ENCODE data around the gene MYH10. TPM values are rescaled to one million over a fixed set of nuclear protein-coding genes. Genes with fewer than 3 reads are reported as not detected.
A peak's percentile ranks its signal among the peaks of the same experiment; 100 is the strongest.

The MYH10 gene
- total RNA-seq, 1 donor from 2014 or later: 270 TPM

DNA sequence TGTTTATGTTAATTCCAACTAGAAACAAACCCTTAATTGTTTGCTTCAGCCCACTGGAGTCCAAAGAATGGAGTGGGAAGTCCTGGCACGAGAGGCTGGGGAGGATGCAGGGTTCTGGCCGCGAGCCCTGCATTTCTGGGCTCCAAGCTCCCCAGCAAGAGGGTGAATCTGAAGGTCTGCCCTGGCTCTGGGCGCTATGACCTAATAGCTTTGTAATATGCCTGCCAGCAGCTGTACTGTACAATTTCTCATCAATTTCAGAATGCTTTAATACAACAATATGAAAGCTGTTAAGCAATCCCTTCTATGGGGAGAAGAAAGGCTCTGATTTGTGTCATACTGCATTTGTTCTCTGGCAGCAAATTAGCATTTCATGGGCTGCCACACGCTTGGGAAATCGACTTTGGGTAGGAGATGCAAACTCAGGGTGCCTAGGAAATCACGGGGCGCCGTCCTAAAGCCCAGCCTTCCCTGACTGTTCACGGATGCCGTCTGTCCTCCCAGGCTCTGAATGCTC lies 151.0 kb downstream of the MYH10 start:
- TF ChIP-seq, protein P1, sequence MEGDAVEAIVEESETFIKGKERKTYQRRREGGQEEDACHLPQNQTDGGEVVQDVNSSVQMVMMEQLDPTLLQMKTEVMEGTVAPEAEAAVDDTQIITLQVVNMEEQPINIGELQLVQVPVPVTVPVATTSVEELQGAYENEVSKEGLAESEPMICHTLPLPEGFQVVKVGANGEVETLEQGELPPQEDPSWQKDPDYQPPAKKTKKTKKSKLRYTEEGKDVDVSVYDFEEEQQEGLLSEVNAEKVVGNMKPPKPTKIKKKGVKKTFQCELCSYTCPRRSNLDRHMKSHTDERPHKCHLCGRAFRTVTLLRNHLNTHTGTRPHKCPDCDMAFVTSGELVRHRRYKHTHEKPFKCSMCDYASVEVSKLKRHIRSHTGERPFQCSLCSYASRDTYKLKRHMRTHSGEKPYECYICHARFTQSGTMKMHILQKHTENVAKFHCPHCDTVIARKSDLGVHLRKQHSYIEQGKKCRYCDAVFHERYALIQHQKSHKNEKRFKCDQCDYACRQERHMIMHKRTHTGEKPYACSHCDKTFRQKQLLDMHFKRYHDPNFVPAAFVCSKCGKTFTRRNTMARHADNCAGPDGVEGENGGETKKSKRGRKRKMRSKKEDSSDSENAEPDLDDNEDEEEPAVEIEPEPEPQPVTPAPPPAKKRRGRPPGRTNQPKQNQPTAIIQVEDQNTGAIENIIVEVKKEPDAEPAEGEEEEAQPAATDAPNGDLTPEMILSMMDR (conservative IDR thresholded peaks at IDR 0.05): no peak
- peaks cover under 1% of the 10 kb centered on the region for H3K9me3 Mint-ChIP-seq
- peaks cover 31% of the 10 kb centered on the region for H3K36me3 Mint-ChIP-seq (ENCODE audit: low read depth)
- no peak for DNase-seq (ENCODE audit: low read depth, low spot score)
- H3K4me3 Mint-ChIP-seq: no peak overlapping the region
- H3K4me1 Mint-ChIP-seq: no peaks in the 10 kb centered on the region
- H3K27ac Mint-ChIP-seq (ENCODE audit: unreplicated experiment): no peak overlapping the region
- H3K27me3 Mint-ChIP-seq (ENCODE audit: low read depth): no peaks in the 10 kb centered on the region

DNA sequence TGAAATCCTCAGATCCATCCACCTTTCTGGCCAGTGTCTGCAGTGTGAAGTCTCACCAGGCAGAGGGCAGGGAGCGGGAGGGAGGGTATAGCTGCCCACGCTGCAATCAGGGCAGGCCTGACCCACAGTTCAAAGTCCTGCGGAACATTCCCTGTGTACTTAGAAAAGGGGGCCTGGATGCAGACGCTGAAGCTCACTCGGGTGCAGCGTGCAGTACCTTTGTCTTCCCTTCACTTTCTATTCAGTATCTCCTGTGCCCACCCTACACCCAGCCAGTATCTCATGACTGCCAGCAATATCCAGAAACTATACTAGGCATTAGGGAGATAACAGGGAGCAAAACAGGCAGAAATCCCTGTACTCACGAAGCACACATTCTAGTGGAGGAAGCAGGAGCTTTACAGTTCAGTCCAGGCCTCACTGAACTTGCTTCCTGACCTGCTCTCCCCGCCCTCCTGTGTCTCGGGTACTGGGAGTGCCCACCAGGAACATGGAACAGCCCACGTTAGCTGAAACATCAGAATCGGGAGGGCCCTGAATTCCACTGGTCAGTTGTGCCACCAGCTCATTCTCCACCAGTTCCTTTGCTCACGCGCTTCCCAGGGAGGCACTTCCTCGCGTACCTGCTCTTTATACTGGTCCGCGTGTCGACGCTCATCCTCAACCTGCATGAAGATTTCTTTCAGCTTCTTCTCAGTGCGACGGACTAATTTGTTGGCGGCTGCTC lies 152.6 kb downstream of the MYH10 start:
- Mint-ChIP-seq H3K4me1 (no peaks in the 10 kb centered on the region), H3K9me3 (no peaks in the 10 kb centered on the region), H3K27ac (ENCODE audit: unreplicated experiment) (peak overlapping the region; percentile 81), H3K4me3 (no peak overlapping the region), H3K36me3 (ENCODE audit: low read depth) (peaks cover 26% of the 10 kb centered on the region), H3K27me3 (ENCODE audit: low read depth) (no peaks in the 10 kb centered on the region)
- TF ChIP-seq, protein P1 (conservative IDR thresholded peaks at IDR 0.05): no peak
- DNase-seq (ENCODE audit: low read depth, low spot score): no peak

DNA sequence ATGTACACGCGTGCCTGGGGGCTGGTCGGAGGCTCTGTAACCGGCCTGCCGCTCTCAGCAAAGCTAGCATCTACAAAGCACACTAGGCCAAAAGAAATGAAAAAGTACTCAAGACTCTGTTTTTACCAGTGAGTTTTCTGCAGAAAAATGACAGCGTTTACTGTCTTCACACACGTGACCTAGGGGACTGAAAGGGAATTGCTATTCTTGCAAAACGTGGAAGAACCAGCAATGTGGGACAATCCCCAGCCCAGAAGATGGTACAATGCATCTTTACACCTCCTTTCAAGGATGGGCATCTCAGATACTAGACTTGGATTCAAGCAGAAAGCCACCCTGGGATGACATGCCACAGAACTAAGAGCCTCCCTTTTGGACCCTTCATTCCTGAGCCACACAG lies 153.4 kb downstream of the MYH10 start:
- Mint-ChIP-seq H3K27ac (ENCODE audit: unreplicated experiment) (no peak overlapping the region), H3K27me3 (ENCODE audit: low read depth) (no peaks in the 10 kb centered on the region), H3K4me3 (no peak overlapping the region), H3K4me1 (no peaks in the 10 kb centered on the region), H3K9me3 (no peaks in the 10 kb centered on the region), H3K36me3 (ENCODE audit: low read depth) (peaks cover 23% of the 10 kb centered on the region)
- TF ChIP-seq, protein P1 (conservative IDR thresholded peaks at IDR 0.05): no peak
- DNase-seq (ENCODE audit: low read depth, low spot score): no peak

DNA sequence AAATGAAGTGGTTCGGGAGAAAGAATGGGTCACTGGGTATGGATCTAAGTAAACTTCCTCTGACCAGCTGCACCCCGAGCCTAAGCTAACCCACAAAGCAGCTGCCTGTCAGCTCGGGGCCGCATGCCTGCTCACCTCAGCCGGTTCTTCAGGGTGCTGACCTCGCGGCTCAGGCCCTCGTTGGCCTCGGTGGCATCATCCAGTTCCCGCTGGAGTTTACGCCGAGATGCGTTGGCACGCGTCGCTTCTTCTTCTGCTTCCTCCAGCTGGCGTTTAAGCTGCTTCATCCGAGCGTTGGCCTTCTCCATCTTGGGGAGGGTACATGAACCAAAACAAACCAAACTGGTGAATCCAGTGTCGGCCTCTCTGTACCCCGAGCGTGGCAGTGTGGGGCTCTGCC lies 153.8 kb downstream of the MYH10 start:
- no peak overlapping the region for H3K27ac Mint-ChIP-seq (ENCODE audit: unreplicated experiment)
- no peaks in the 10 kb centered on the region for H3K9me3 Mint-ChIP-seq
- peaks cover 23% of the 10 kb centered on the region for H3K36me3 Mint-ChIP-seq (ENCODE audit: low read depth)
- TF ChIP-seq, protein P1 (conservative IDR thresholded peaks at IDR 0.05): no peak
- H3K4me3 Mint-ChIP-seq: no peak overlapping the region
- H3K27me3 Mint-ChIP-seq (ENCODE audit: low read depth): no peaks in the 10 kb centered on the region
- DNase-seq (ENCODE audit: low read depth, low spot score): no peak
- no peaks in the 10 kb centered on the region for H3K4me1 Mint-ChIP-seq

DNA sequence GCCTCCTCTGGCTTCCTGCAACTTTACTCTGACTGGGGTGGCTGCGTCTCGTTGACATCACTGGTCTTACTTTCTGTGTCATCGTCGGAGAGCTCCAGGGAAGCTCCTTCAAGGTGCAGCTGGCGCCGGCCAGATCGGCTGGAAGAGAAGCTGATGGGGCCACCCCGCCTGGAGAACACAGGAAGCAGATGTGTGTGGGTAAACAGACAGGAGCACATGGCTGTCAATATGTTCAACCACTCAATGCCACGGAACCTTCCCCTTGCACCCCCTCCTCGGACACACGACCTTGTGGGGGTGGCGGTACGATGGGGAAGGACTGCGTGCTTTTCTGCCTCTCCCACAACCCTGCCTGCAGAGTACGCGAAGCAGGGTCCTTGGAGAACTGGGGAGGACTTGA lies 154.7 kb downstream of the MYH10 start:
- no peak overlapping the region for H3K4me3 Mint-ChIP-seq
- H3K4me1 Mint-ChIP-seq: no peaks in the 10 kb centered on the region
- peaks cover 26% of the 10 kb centered on the region for H3K36me3 Mint-ChIP-seq (ENCODE audit: low read depth)
- no peak for DNase-seq (ENCODE audit: low read depth, low spot score)
- TF ChIP-seq, protein P1 (conservative IDR thresholded peaks at IDR 0.05): no peak
- H3K27me3 Mint-ChIP-seq (ENCODE audit: low read depth): no peaks in the 10 kb centered on the region
- H3K27ac Mint-ChIP-seq (ENCODE audit: unreplicated experiment): no peak overlapping the region
- H3K9me3 Mint-ChIP-seq: no peaks in the 10 kb centered on the region
